Retinal pigment epithelial cell (primary cell): ENCODE data around the gene GPR171.

Experiments used
- DNase-seq: peaks from one replicate; pipeline ENCODE4 v3.0.0-alpha.2; 2010; ENCODE audit warnings: low read depth
- H3K4me3 ChIP-seq: 2 replicates; pipeline ENCODE4 v1.5.1; 2011; ENCODE audit warnings: mild to moderate bottlenecking, low read length, control low read depth, moderate library complexity
- CTCF ChIP-seq: conservative IDR thresholded peaks from 2 replicates; pipeline ENCODE4 v1.5.1; 2011; ENCODE audit warnings: low read depth, low read length, control low read depth, inconsistent platforms

Gene GPR171

GRCh38 chr3:151154566-151154965 lies 48.5 kb downstream of the GPR171 start:
- no peak for DNase-seq
- H3K4me3 ChIP-seq, result no peak overlapping the region
- TF ChIP-seq CTCF, result no peak

- DNase-seq, result no peak
- H3K4me3 ChIP-seq, result no peak overlapping the region
- TF ChIP-seq CTCF, result no peak
Observed at GRCh38 chr3:151152455-151153079, 50.4 kb downstream of the GPR171 start.
